Epithelial cell of proximal tubule (primary cell): Measurements from ENCODE around the gene DIP2B. TPM values are rescaled to one million over a fixed set of nuclear protein-coding genes. Genes with fewer than 3 reads are reported as not detected.

Source experiments
- DNase-seq: peaks from one replicate; pipeline ENCODE4 v3.0.0-alpha.2; 2011; ENCODE audit warnings: low read depth
- H3K4me3 ChIP-seq: 2 replicates; pipeline ENCODE4 v1.5.1; 2011; ENCODE audit warnings: low read depth, mild to moderate bottlenecking, low read length
- CTCF ChIP-seq: conservative IDR thresholded peaks from 2 replicates; pipeline ENCODE4 v1.5.1; 2012; ENCODE audit warnings: low read depth, mild to moderate bottlenecking, low read length
- total RNA-seq: library from RNA; depleted of rRNA; stranded (reverse); fragments of >200 nt; gene quantifications from 2 replicates; pipeline ENCODE4 v1.2.3, GENCODE V29; 2015

Gene DIP2B
- total RNA-seq, 1 donor from 2014 or later, result 21.6 TPM

GRCh38 chr12:50589650-50590435, 85.1 kb downstream of the DIP2B start:
- no peak for DNase-seq
- no peak overlapping the region for H3K4me3 ChIP-seq
- TF ChIP-seq CTCF, result no peak

GRCh38 chr12:50590869-50591268, 86.1 kb downstream of the DIP2B start:
- no peak overlapping the region for H3K4me3 ChIP-seq
- DNase-seq, result no peak
- TF ChIP-seq CTCF, result no peak

GRCh38 chr12:50595667-50596066, 90.9 kb downstream of the DIP2B start:
- no peak overlapping the region for H3K4me3 ChIP-seq
- no peak for TF ChIP-seq CTCF
- no peak for DNase-seq

- peak; percentile 14 for TF ChIP-seq CTCF
- no peak for DNase-seq
- H3K4me3 ChIP-seq, result no peak overlapping the region
Measured at GRCh38 chr12:50597200-50598195, 92.7 kb downstream of the DIP2B start.

- DNase-seq, result no peak
Measured at GRCh38 chr12:50598321-50598862, 93.6 kb downstream of the DIP2B start.

More at GRCh38 chr12:50598321-50598862, 93.6 kb downstream of the DIP2B start:
- no peak overlapping the region for H3K4me3 ChIP-seq
- no peak for TF ChIP-seq CTCF
